ENCODE results near the gene CBX4. TPM values are rescaled to one million over a fixed set of nuclear protein-coding genes. Genes with fewer than 3 reads are reported as not detected.

CBX4 gene
- total and polyA plus RNA-seq, 2 of the 13 experiments (the other 11 are each of a cell fraction or from before 2014, with no cell fraction given) = 25.8 to 50.8 TPM

DNA sequence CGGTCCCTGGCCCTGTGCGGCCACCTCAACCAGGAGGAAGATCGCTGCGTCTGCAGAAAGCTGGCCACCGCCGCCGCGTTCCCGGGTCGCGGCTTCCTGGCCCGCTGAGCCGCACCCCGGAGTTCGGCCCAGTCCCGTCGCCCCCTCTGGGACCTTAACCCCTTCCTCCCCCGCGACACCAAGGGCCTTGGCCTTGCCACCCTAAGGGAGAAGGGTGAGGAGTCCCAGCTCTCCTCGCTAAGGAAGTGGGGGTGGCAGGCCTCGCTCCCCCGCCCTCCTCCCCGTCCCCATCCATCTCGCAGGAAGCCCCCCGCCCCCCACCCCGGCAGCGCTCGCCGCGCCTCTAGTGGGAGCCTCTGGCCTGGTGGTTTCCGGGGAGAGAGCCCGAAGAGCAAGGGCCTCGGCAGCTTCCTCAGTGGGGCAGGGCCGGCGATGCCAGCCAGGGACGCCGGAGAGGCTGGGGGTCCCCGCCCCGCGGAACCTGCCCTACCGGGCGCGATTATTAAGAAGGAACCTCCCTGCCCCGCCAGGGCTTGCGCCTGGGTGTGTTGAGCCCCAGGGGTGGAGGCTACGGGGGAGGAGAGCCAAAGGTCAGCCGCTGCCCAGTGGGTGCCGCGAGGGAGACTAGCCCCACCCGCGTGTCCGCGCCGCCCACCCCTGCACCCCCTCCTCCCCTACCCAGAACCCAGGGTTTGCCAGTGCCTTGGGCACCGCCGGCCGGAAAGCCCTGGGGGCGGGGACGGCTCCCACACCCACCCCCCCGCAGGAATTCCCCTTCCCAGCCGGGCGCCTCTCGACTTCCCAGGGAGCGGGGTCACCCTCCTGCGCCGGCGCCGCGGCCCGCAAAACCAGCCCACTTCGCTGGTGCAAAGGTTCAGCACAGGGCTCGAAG lies 6.8 kb downstream of the CBX4 start (continued):
- TF ChIP-seq, protein P1, sequence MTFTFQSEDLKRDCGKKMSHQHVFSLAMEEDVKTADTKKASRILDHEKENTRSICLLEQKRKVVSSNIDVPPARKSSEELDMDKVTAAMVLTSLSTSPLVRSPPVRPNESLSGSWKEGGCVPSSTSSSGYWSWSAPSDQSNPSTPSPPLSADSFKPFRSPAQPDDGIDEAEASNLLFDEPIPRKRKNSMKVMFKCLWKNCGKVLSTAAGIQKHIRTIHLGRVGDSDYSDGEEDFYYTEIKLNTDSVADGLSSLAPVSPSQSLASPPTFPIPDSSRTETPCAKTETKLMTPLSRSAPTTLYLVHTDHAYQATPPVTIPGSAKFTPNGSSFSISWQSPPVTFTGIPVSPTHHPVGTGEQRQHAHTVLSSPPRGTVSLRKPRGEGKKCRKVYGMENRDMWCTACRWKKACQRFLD (CRISPR knock-in tag; IDR thresholded peaks at IDR 0.05; ENCODE audit: borderline replicate concordance) = peak; percentile 76; the same call in 1 of the 2 replicates
- TF ChIP-seq, protein P2, sequence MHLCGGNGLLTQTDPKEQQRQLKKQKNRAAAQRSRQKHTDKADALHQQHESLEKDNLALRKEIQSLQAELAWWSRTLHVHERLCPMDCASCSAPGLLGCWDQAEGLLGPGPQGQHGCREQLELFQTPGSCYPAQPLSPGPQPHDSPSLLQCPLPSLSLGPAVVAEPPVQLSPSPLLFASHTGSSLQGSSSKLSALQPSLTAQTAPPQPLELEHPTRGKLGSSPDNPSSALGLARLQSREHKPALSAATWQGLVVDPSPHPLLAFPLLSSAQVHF (CRISPR knock-in tag; IDR thresholded peaks at IDR 0.05) = no peak
- TF ChIP-seq, protein P3, sequence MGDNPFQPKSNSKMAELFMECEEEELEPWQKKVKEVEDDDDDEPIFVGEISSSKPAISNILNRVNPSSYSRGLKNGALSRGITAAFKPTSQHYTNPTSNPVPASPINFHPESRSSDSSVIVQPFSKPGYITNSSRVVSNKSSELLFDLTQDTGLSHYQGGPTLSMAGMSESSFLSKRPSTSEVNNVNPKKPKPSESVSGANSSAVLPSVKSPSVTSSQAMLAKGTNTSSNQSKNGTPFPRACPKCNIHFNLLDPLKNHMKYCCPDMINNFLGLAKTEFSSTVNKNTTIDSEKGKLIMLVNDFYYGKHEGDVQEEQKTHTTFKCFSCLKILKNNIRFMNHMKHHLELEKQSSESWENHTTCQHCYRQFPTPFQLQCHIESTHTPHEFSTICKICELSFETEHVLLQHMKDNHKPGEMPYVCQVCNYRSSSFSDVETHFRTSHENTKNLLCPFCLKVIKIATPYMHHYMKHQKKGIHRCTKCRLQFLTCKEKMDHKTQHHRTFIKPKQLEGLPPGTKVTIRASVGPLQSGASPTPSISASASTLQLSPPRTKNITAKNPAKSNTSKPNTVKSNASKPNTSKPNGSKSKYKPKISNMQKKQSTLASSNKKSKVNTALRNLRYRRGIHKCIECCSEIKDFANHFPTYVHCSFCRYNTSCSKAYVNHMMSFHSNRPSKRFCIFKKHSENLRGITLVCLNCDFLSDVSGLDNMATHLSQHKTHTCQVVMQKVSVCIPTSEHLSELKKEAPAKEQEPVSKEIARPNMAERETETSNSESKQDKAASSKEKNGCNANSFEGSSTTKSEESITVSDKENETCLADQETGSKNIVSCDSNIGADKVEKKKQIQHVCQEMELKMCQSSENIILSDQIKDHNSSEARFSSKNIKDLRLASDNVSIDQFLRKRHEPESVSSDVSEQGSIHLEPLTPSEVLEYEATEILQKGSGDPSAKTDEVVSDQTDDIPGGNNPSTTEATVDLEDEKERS (CRISPR knock-in tag; IDR thresholded peaks at IDR 0.05) = 0 out of 2 replicates have a peak, but pooled peaks have one; percentile 31
- TF ChIP-seq BORCS8-MEF2B (CRISPR knock-in tag; IDR thresholded peaks at IDR 0.05) (no peak), ZBTB20 (CRISPR knock-in tag; IDR thresholded peaks at IDR 0.05; ENCODE audit: borderline replicate concordance, low read depth) (no peak; the same call in 1 of the 2 replicates), ZNF333 (CRISPR knock-in tag; IDR thresholded peaks at IDR 0.05; ENCODE audit: borderline replicate concordance) (peak; percentile 24; the same call in 1 of the 2 replicates), ZNF382 (CRISPR knock-in tag; IDR thresholded peaks at IDR 0.05; ENCODE audit: borderline replicate concordance) (no peak), PAX8 (CRISPR knock-in tag; IDR thresholded peaks at IDR 0.05; ENCODE audit: borderline replicate concordance) (no peak), GLI4 (CRISPR knock-in tag; IDR thresholded peaks at IDR 0.05; ENCODE audit: borderline replicate concordance) (peak; percentile 56; the same call in 1 of the 2 replicates), FOXK1 (CRISPR knock-in tag; IDR thresholded peaks at IDR 0.05; ENCODE audit: borderline replicate concordance, low read depth) (no peak), ADNP (CRISPR knock-in tag; IDR thresholded peaks at IDR 0.05) (no peak), NFIC (IDR thresholded peaks at IDR 0.05; ENCODE audit: low read length) (no peak), PHF8 (CRISPR knock-in tag; IDR thresholded peaks at IDR 0.05) (peak; percentile 47), ZNF879 (CRISPR knock-in tag; IDR thresholded peaks at IDR 0.05) (no peak), CC2D1A (CRISPR knock-in tag; IDR thresholded peaks at IDR 0.05) (no peak), NFE2 (CRISPR knock-in tag; IDR thresholded peaks at IDR 0.05) (no peak)
- TF ChIP-seq, protein P4, sequence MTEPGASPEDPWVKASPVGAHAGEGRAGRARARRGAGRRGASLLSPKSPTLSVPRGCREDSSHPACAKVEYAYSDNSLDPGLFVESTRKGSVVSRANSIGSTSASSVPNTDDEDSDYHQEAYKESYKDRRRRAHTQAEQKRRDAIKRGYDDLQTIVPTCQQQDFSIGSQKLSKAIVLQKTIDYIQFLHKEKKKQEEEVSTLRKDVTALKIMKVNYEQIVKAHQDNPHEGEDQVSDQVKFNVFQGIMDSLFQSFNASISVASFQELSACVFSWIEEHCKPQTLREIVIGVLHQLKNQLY (CRISPR knock-in tag; IDR thresholded peaks at IDR 0.05) = no peak
- TF ChIP-seq, protein P5, sequence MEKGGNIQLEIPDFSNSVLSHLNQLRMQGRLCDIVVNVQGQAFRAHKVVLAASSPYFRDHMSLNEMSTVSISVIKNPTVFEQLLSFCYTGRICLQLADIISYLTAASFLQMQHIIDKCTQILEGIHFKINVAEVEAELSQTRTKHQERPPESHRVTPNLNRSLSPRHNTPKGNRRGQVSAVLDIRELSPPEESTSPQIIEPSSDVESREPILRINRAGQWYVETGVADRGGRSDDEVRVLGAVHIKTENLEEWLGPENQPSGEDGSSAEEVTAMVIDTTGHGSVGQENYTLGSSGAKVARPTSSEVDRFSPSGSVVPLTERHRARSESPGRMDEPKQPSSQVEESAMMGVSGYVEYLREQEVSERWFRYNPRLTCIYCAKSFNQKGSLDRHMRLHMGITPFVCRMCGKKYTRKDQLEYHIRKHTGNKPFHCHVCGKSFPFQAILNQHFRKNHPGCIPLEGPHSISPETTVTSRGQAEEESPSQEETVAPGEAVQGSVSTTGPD (CRISPR knock-in tag; IDR thresholded peaks at IDR 0.05) = no peak
- TF ChIP-seq, protein P6, sequence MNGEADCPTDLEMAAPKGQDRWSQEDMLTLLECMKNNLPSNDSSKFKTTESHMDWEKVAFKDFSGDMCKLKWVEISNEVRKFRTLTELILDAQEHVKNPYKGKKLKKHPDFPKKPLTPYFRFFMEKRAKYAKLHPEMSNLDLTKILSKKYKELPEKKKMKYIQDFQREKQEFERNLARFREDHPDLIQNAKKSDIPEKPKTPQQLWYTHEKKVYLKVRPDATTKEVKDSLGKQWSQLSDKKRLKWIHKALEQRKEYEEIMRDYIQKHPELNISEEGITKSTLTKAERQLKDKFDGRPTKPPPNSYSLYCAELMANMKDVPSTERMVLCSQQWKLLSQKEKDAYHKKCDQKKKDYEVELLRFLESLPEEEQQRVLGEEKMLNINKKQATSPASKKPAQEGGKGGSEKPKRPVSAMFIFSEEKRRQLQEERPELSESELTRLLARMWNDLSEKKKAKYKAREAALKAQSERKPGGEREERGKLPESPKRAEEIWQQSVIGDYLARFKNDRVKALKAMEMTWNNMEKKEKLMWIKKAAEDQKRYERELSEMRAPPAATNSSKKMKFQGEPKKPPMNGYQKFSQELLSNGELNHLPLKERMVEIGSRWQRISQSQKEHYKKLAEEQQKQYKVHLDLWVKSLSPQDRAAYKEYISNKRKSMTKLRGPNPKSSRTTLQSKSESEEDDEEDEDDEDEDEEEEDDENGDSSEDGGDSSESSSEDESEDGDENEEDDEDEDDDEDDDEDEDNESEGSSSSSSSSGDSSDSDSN (CRISPR knock-in tag; IDR thresholded peaks at IDR 0.05) = peak; percentile 15; the same call in 1 of the 2 replicates
